ENCODE data around the gene CDR2.

CDR2 gene

GRCh38 chr16:22297871-22298733 lies 76.3 kb downstream of the CDR2 start:
- no peak for TF ChIP-seq CTCF (conservative IDR thresholded peaks at IDR 0.05)
- peak overlapping the region; percentile 90 for H3K27ac ChIP-seq

- peak; percentile 84 for TF ChIP-seq CTCF (conservative IDR thresholded peaks at IDR 0.05)
Measured at GRCh38 chr16:22297114-22297870, 77.1 kb downstream of the CDR2 start, which contains the start of gene POLR3E. Gene POLR3E (plus strand): TSS chr16:22297409. CDS start chr16:22302969, 5,560 bp downstream.

GRCh38 chr16:22296225-22297113 lies 78.0 kb downstream of the CDR2 start:
- TF ChIP-seq CTCF (conservative IDR thresholded peaks at IDR 0.05), result no peak
- H3K27ac ChIP-seq, result peak overlapping the region; percentile 46

More at GRCh38 chr16:22297114-22297870, 77.1 kb downstream of the CDR2 start, which contains the start of gene POLR3E:
- peak within 1 kb of the TSS; percentile 90 for H3K27ac ChIP-seq

All from VCaP (cell line).